ENCODE measurements around the gene LTBP1. TPM values are rescaled to one million over a fixed set of nuclear protein-coding genes. Genes with fewer than 3 reads are reported as not detected.
"Not testable (repeated sequence)": the region's sequence is repeated elsewhere in the genome, so short reads cannot be mapped to it uniquely, and the experiment has no call there.

Gene LTBP1
- total and polyA plus RNA-seq, 5 donors from 2014 or later: 3.7 TPM; not detected in 4

DNA sequence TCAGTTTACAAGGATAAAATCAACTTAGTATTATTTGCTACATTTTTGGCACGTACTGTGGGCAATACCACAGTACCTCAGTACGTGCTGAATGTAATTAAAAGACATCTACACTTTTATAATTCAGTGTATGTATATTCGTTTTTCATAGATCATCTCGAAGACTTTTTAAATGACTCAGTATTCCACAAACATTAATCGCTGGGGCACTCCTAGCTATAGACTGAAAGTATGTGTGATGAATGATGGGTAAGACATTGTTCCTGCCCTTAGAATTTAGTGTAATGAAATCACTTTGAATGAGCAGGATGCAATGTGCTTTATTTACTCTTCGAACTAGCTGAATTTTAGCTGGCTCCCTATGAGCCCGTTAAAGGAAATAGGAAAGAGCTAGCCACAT is 284.1 kb downstream of the LTBP1 start:
- Histone ChIP-seq H3K9me3 (ENCODE audit: control insufficient read depth in 2 of 2, low read length in 2 of 2) (no peaks in the 10 kb centered on the region), H3K36me3 (ENCODE audit: control insufficient read depth, insufficient read depth, low read length) (no peaks in the 10 kb centered on the region), H3K27me3 (ENCODE audit: control insufficient read depth, insufficient read depth, low read length) (no peaks in the 10 kb centered on the region), H3K4me1 (ENCODE audit: control insufficient read depth, insufficient read depth, low read length, poor library complexity, severe bottlenecking) (no peaks in the 10 kb centered on the region), H3K4me3 (ENCODE audit: low read depth, low read length) (no peak overlapping the region), H3K27ac (ENCODE audit: insufficient read depth, low read length, poor library complexity, severe bottlenecking) (no peak overlapping the region)
- Mint-ChIP-seq H3K27me3 (peaks cover 16% of the 10 kb centered on the region), H3K36me3 (no peaks in the 10 kb centered on the region), H3K27ac (no peak overlapping the region), H3K4me1 (no peaks in the 10 kb centered on the region), H3K4me3 (no peak overlapping the region), H3K9me3 (peaks cover 0 to 11% (median 0%) of the 10 kb centered on the region in 7 donors)
- no peak for DNase-seq
- ATAC-seq (ENCODE audit: low read depth in 2 of 2): no peak

DNA sequence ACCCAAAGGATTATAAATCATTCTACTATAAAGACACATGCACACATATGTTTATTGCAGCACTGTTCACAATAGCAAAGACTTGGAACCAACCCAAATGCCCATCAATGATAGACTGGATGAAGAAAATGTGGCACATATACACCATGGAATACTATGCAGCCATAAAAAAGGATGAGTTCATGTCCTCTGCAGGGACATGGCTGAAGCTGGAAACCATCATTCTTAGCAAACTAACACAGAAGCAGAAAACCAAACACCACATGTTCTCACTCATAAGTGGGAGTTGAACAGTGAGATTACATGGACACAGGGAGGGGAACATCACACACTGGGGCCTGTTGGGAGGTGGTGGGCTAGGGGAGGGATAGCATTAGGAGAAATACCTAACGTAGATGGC is 288.8 kb downstream of the LTBP1 start:
- H3K36me3 Mint-ChIP-seq; ATAC-seq (ENCODE audit: low read depth in 2 of 2); H3K4me1 ChIP-seq (ENCODE audit: control insufficient read depth, insufficient read depth, low read length, poor library complexity, severe bottlenecking); H3K4me1 Mint-ChIP-seq; H3K36me3 ChIP-seq (ENCODE audit: control insufficient read depth, insufficient read depth, low read length); H3K27ac Mint-ChIP-seq; H3K27me3 ChIP-seq (ENCODE audit: control insufficient read depth, insufficient read depth, low read length); H3K4me3 ChIP-seq (ENCODE audit: low read depth, low read length); H3K4me3 Mint-ChIP-seq; H3K9me3 ChIP-seq (ENCODE audit: control insufficient read depth in 2 of 2, low read length in 2 of 2); DNase-seq; H3K27ac ChIP-seq (ENCODE audit: insufficient read depth, low read length, poor library complexity, severe bottlenecking): not testable (repeated sequence)
- Mint-ChIP-seq H3K27me3 (peaks cover 15% of the 10 kb centered on the region), H3K9me3 (peaks cover 0 to 11% (median 0%) of the 10 kb centered on the region in 7 donors)

DNA sequence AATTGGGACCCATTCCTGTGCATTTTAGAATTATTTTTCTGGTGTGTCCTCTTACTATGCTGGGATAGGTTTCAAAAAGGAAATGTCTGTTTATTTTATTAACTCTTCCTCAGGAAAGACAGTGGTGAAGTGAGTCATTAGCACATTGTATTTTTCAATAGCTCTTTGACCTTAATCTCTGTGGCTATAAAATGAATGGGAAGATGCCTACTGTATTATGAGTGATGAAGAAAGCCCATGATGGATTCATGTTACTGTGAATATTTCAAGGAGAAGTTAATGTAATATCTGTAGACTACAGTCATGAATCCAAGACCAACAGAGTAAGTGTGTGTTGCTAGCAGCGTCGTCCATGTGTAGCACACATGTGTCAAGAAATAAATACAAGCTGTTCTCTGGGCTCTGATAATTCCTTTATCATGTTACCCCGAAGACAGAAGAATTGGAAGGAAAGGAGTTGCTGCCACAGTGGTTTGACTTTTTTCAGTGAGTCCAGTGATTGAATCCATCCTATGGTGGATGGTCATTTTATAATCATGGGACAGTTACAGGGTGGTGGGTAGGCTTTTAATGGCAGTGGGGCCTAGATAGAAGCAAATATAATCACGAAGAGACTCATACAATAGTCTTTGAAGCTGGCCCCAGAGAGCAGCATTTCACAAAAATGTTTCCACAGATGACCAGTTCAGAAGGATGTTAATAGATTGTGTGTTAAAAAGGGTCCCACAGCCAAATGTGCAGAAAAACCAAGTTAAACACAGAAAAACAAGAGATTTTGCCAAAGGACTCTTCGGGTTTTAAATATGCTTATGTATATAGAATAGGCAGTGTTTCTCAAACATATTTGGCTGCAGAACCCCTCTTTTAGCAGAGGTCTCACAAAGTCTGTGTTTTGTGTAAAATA is 290.0 kb downstream of the LTBP1 start:
- Histone ChIP-seq H3K4me1 (ENCODE audit: control insufficient read depth, insufficient read depth, low read length, poor library complexity, severe bottlenecking) (no peaks in the 10 kb centered on the region), H3K4me3 (ENCODE audit: low read depth, low read length) (no peak overlapping the region), H3K27ac (ENCODE audit: insufficient read depth, low read length, poor library complexity, severe bottlenecking) (no peak overlapping the region), H3K9me3 (ENCODE audit: control insufficient read depth in 2 of 2, low read length in 2 of 2) (no peaks in the 10 kb centered on the region), H3K36me3 (ENCODE audit: control insufficient read depth, insufficient read depth, low read length) (no peaks in the 10 kb centered on the region), H3K27me3 (ENCODE audit: control insufficient read depth, insufficient read depth, low read length) (no peaks in the 10 kb centered on the region)
- Mint-ChIP-seq H3K27ac (no peak overlapping the region), H3K4me1 (no peaks in the 10 kb centered on the region), H3K9me3 (peaks cover 0 to 11% (median 0%) of the 10 kb centered on the region in 7 donors), H3K4me3 (no peak overlapping the region), H3K36me3 (no peaks in the 10 kb centered on the region), H3K27me3 (peaks cover 12% of the 10 kb centered on the region)
- DNase-seq (no peak), ATAC-seq (ENCODE audit: low read depth in 2 of 2) (no peak)

DNA sequence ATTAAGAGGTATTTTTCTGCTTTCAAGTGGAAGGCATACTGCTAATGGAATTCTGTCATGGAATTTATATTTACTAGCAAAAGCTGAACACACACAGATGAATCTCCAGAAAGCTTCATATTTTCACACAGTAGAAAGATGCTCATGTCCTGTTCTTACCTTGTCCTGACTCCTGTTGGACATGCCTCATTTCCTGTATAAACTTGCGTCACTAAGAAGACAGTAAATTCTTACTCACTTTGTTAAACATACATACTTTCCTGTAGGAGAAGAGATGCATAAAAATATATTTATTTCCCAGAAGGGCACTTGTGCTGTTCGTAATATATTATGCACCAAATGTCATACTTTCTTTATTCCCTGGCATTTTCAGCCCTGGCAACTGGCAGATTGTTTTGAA is 291.4 kb downstream of the LTBP1 start:
- no peaks in the 10 kb centered on the region for H3K36me3 ChIP-seq (ENCODE audit: control insufficient read depth, insufficient read depth, low read length)
- Mint-ChIP-seq H3K27ac (no peak overlapping the region), H3K27me3 (peaks cover 7% of the 10 kb centered on the region), H3K9me3 (peaks cover 0 to 11% (median 0%) of the 10 kb centered on the region in 7 donors), H3K4me3 (no peak overlapping the region), H3K4me1 (no peaks in the 10 kb centered on the region), H3K36me3 (no peaks in the 10 kb centered on the region)
- no peaks in the 10 kb centered on the region for H3K9me3 ChIP-seq (ENCODE audit: control insufficient read depth in 2 of 2, low read length in 2 of 2)
- DNase-seq (no peak), ATAC-seq (ENCODE audit: low read depth in 2 of 2) (no peak)
- no peak overlapping the region for H3K4me3 ChIP-seq (ENCODE audit: low read depth, low read length)
- H3K27me3 ChIP-seq (ENCODE audit: control insufficient read depth, insufficient read depth, low read length): peaks cover 2% of the 10 kb centered on the region
- no peaks in the 10 kb centered on the region for H3K4me1 ChIP-seq (ENCODE audit: control insufficient read depth, insufficient read depth, low read length, poor library complexity, severe bottlenecking)
- H3K27ac ChIP-seq (ENCODE audit: insufficient read depth, low read length, poor library complexity, severe bottlenecking): no peak overlapping the region

DNA sequence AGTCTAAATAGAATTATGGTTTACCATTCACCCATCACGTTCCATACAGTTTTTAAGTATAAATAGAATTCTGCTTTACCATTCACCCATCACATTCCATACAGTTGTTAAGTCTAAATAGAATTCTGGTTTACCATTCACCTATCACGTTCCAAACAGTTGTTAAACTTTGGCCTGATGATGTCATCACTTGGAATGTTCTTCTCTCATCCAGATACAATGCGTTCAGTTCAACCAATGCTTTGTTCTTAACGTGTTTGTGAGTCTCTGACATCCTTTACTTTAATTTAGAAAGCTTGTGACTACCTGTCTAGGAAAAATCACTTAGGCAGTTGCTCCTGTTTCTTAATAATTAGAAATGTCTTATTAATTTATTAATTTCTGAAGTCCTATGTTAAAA is 293.4 kb downstream of the LTBP1 start:
- DNase-seq (no peak), ATAC-seq (ENCODE audit: low read depth in 2 of 2) (no peak)
- Histone ChIP-seq H3K27me3 (ENCODE audit: control insufficient read depth, insufficient read depth, low read length) (peaks cover 2% of the 10 kb centered on the region), H3K36me3 (ENCODE audit: control insufficient read depth, insufficient read depth, low read length) (no peaks in the 10 kb centered on the region), H3K27ac (ENCODE audit: insufficient read depth, low read length, poor library complexity, severe bottlenecking) (no peak overlapping the region), H3K4me3 (ENCODE audit: low read depth, low read length) (no peak overlapping the region), H3K4me1 (ENCODE audit: control insufficient read depth, insufficient read depth, low read length, poor library complexity, severe bottlenecking) (no peaks in the 10 kb centered on the region), H3K9me3 (ENCODE audit: control insufficient read depth in 2 of 2, low read length in 2 of 2) (no peaks in the 10 kb centered on the region)
- no peak overlapping the region for H3K27ac Mint-ChIP-seq
- H3K27me3 Mint-ChIP-seq: peaks cover 7% of the 10 kb centered on the region
- no peaks in the 10 kb centered on the region for H3K4me1 Mint-ChIP-seq
- H3K36me3 Mint-ChIP-seq: no peaks in the 10 kb centered on the region
- H3K4me3 Mint-ChIP-seq: no peak overlapping the region
- H3K9me3 Mint-ChIP-seq: peaks cover 0 to 4% (median 0%) of the 10 kb centered on the region in 7 donors

DNA sequence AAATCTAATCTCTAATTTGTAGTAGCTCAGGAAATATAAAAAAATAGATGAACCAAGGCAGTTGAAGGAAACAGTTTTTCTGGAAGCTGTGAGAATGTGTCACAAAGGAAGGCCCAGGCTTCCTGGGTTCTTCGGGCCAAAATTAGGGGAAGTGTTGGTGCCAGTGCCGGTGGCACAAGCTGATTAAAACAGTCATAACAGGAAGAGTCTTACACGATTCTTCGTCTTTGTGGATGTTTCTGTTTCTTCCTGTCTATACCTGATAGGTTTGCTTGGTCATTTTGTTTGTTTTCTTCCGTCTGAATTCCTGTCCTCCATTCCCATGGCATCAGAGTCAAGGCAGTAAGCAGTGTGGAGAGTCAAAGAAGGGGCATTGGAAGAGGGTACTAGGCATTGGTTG is 294.3 kb downstream of the LTBP1 start:
- no peaks in the 10 kb centered on the region for H3K36me3 ChIP-seq (ENCODE audit: control insufficient read depth, insufficient read depth, low read length)
- H3K36me3 Mint-ChIP-seq: no peaks in the 10 kb centered on the region
- H3K9me3 ChIP-seq (ENCODE audit: control insufficient read depth in 2 of 2, low read length in 2 of 2): no peaks in the 10 kb centered on the region
- H3K9me3 Mint-ChIP-seq: no peaks in the 10 kb centered on the region
- H3K4me1 Mint-ChIP-seq: no peaks in the 10 kb centered on the region
- ATAC-seq (ENCODE audit: low read depth in 2 of 2) (no peak), DNase-seq (no peak)
- peaks cover 7% of the 10 kb centered on the region for H3K27me3 Mint-ChIP-seq
- H3K27ac ChIP-seq (ENCODE audit: insufficient read depth, low read length, poor library complexity, severe bottlenecking): no peak overlapping the region
- no peak overlapping the region for H3K4me3 Mint-ChIP-seq
- no peak overlapping the region for H3K4me3 ChIP-seq (ENCODE audit: low read depth, low read length)
- no peaks in the 10 kb centered on the region for H3K4me1 ChIP-seq (ENCODE audit: control insufficient read depth, insufficient read depth, low read length, poor library complexity, severe bottlenecking)
- peaks cover 2% of the 10 kb centered on the region for H3K27me3 ChIP-seq (ENCODE audit: control insufficient read depth, insufficient read depth, low read length)
- H3K27ac Mint-ChIP-seq: no peak overlapping the region

DNA sequence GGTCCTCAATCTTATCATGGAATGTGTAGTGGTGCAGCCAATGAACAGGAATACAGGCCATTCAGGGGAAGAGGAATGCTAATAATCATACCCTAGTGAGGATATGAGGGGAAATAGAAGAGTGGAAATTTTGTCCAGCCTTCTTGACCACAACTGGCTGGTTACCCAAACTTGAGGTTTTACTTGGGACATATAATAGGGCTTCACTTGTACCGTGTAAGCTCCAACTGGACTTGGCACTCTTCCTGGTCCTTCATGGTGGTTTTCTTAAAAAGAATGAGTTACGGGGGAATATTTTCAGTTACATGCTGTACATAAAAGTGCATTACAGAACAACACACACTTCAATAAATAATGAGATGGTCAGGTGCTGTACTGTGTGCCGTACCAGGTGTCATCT is 294.8 kb downstream of the LTBP1 start:
- H3K27ac ChIP-seq (ENCODE audit: insufficient read depth, low read length, poor library complexity, severe bottlenecking): no peak overlapping the region
- DNase-seq (no peak), ATAC-seq (ENCODE audit: low read depth in 2 of 2) (no peak)
- no peaks in the 10 kb centered on the region for H3K36me3 ChIP-seq (ENCODE audit: control insufficient read depth, insufficient read depth, low read length)
- peaks cover 3% of the 10 kb centered on the region for H3K27me3 Mint-ChIP-seq
- no peaks in the 10 kb centered on the region for H3K36me3 Mint-ChIP-seq
- H3K4me3 ChIP-seq (ENCODE audit: low read depth, low read length): no peak overlapping the region
- H3K4me1 ChIP-seq (ENCODE audit: control insufficient read depth, insufficient read depth, low read length, poor library complexity, severe bottlenecking): no peaks in the 10 kb centered on the region
- H3K27ac Mint-ChIP-seq: no peak overlapping the region
- H3K9me3 ChIP-seq (ENCODE audit: control insufficient read depth in 2 of 2, low read length in 2 of 2): no peaks in the 10 kb centered on the region
- H3K27me3 ChIP-seq (ENCODE audit: control insufficient read depth, insufficient read depth, low read length): peaks cover 2% of the 10 kb centered on the region
- H3K9me3 Mint-ChIP-seq: no peaks in the 10 kb centered on the region
- no peaks in the 10 kb centered on the region for H3K4me1 Mint-ChIP-seq
- H3K4me3 Mint-ChIP-seq: no peak overlapping the region

DNA sequence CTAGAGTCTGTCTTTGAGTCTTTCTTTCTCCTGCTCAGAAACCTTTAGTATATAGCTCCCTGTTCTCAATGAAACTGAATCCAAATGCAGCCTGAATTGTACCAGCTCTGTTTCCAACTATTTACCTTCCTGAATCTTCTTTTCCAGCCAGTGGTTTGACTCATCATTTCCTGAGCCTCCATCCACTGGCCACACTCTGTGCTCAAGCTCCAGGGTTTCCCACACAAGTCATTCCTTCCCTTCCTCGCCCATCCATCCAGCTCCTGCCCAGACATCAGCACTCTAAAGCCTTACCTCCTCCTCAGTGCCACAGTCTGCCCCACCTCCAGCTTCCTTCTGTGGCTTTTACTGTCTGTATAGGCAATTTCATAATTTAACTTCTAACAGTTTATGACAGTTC is 296.1 kb downstream of the LTBP1 start:
- Mint-ChIP-seq H3K27ac (no peak overlapping the region), H3K4me3 (no peak overlapping the region), H3K4me1 (no peaks in the 10 kb centered on the region), H3K36me3 (no peaks in the 10 kb centered on the region), H3K9me3 (no peaks in the 10 kb centered on the region), H3K27me3 (no peaks in the 10 kb centered on the region)
- Histone ChIP-seq H3K27me3 (ENCODE audit: control insufficient read depth, insufficient read depth, low read length) (peaks cover 2% of the 10 kb centered on the region), H3K9me3 (ENCODE audit: control insufficient read depth in 2 of 2, low read length in 2 of 2) (no peaks in the 10 kb centered on the region), H3K4me1 (ENCODE audit: control insufficient read depth, insufficient read depth, low read length, poor library complexity, severe bottlenecking) (no peaks in the 10 kb centered on the region), H3K4me3 (ENCODE audit: low read depth, low read length) (no peak overlapping the region), H3K27ac (ENCODE audit: insufficient read depth, low read length, poor library complexity, severe bottlenecking) (no peak overlapping the region), H3K36me3 (ENCODE audit: control insufficient read depth, insufficient read depth, low read length) (no peaks in the 10 kb centered on the region)
- DNase-seq (no peak), ATAC-seq (ENCODE audit: low read depth in 2 of 2) (no peak)
